K562 (cell line): ENCODE results near the gene ELFN2. TPM values are rescaled to one million over a fixed set of nuclear protein-coding genes. Genes with fewer than 3 reads are reported as not detected.

Experiments used
- ATAC-seq: fragments of 200-7000 bp; cut with Tn5 transposase; 3 replicates; pipeline ENCODE4 v1.9.1; 2020; ENCODE audit warnings: moderate library complexity
- BruUV-seq: library from RNA; stranded (reverse); fragments of 400-500 nt; replicated peaks from 2 replicates; lab custom pipeline; 2021; lab: Mats Ljungman, UMichigan
- CTCF ChIA-PET: fragments of 300-600 bp; formaldehyde crosslinking; extraction: SDS; loops from one replicate; lab custom pipeline; 2021; ENCODE audit warnings: low intra/inter-chr PET ratio; lab: Yijun Ruan, JAX
- POLR2A ChIA-PET: fragments of 300-600, 350-650 bp; sonication (Branson Sonifier 250); formaldehyde crosslinking; extraction: SDS; loops from one replicate; lab custom pipeline; 2021; ENCODE audit warnings: antibody characterized with exemption, inconsistent platforms; lab: Yijun Ruan, JAX
- DNase-seq, 4 experiments: peaks; one replicate each; pipeline versions ENCODE4 v3.0.0 to v3.0.0-alpha.2; 2011 to 2018; ENCODE audit warnings: low spot score in 3 of 4, mixed read lengths in 3 of 4; ENCODE audit errors: extremely low read depth in 1 of 4
- FAIRE-seq: peaks from 2 replicates; lab custom pipeline; 2011; peaks lifted over from hg19 to GRCh38; lab: Jason Lieb, UNC
- H2AFZ ChIP-seq: 2 replicates; pipeline ENCODE4 v1.6.0; 2011; ENCODE audit warnings: low read depth, low read length, control low read depth, inconsistent platforms
- H3K27ac ChIP-seq: fragments of 200-600 bp; 3 replicates; pipeline ENCODE4 v1.8.0; 2011; ENCODE audit warnings: low read depth, mild to moderate bottlenecking, control low read depth, inconsistent platforms, low read length, moderate library complexity, mixed read lengths; ENCODE audit errors: extremely low read depth
- H3K27me3 ChIP-seq, 2 experiments: fragments of 300-600 bp in 1 of 2; 2 replicates in 1 of 2; 3 replicates in 1 of 2; pipeline versions ENCODE4 v1.6.0 to v1.8.0; 2011; ENCODE audit warnings: inconsistent platforms in 2 of 2, low read length in 2 of 2, mild to moderate bottlenecking in 1 of 2, mixed read lengths in 1 of 2, moderate library complexity in 1 of 2; ENCODE audit not compliant: control insufficient read depth in 2 of 2, insufficient read depth in 2 of 2
- H3K36me3 ChIP-seq: fragments of 300-600 bp; 3 replicates; pipeline ENCODE4 v1.8.0; 2011; ENCODE audit warnings: mild to moderate bottlenecking, low read length, inconsistent platforms; ENCODE audit not compliant: control insufficient read depth, insufficient read depth
- H3K4me1 ChIP-seq, 2 experiments: fragments of 200-600 bp in 1 of 2; replicated peaks in 1 of 2; 2 replicates in 1 of 2; 3 replicates in 1 of 2; pipeline versions ENCODE4 v1.5.1 to v1.8.0; 2011; ENCODE audit warnings: inconsistent platforms in 2 of 2, low read length in 2 of 2, mild to moderate bottlenecking in 1 of 2, mixed read lengths in 1 of 2, moderate library complexity in 1 of 2; ENCODE audit not compliant: control insufficient read depth in 2 of 2, insufficient read depth in 2 of 2
- H3K4me2 ChIP-seq: 2 replicates; pipeline ENCODE4 v1.6.1; 2011; ENCODE audit warnings: low read length, control low read depth, inconsistent platforms, mixed read lengths; ENCODE audit not compliant: insufficient read depth
- H3K4me3 ChIP-seq: fragments of 200-600 bp; sonication (generic), shearing (Covaris generic); 2 replicates; pipeline ENCODE4 v1.5.1; 2016; ENCODE audit warnings: control low read depth, inconsistent platforms
- H3K79me2 ChIP-seq: fragments of 200-600 bp; 3 replicates; pipeline ENCODE4 v1.8.0; 2011; ENCODE audit warnings: low read length, inconsistent platforms; ENCODE audit not compliant: control insufficient read depth, insufficient read depth
- H3K9ac ChIP-seq, 2 experiments: 2 replicates each; pipeline versions ENCODE4 v1.6.0 to v1.6.1; 2011; ENCODE audit warnings: low read depth in 2 of 2, low read length in 2 of 2, control low read depth in 1 of 2, inconsistent platforms in 1 of 2, mild to moderate bottlenecking in 1 of 2, mixed read lengths in 1 of 2; ENCODE audit not compliant: insufficient read depth in 1 of 2
- H3K9me1 ChIP-seq: one replicate; pipeline ENCODE4 v1.6.0; 2011; ENCODE audit warnings: inconsistent platforms, mild to moderate bottlenecking, low read length, moderate library complexity; ENCODE audit not compliant: control insufficient read depth, insufficient read depth
- H3K9me3 ChIP-seq: replicated peaks from 2 replicates; pipeline ENCODE4 v1.5.1; 2011; ENCODE audit warnings: low read depth, low read length, inconsistent platforms; ENCODE audit not compliant: control insufficient read depth, insufficient read depth
- H4K20me1 ChIP-seq: replicated peaks from 2 replicates; pipeline ENCODE4 v1.6.1; 2011; ENCODE audit warnings: low read length, inconsistent platforms, mixed read lengths; ENCODE audit not compliant: control insufficient read depth, insufficient read depth
- EP300 ChIP-seq: IDR thresholded peaks from 2 replicates; pipeline ENCODE4 v1.6.1; 2012; ENCODE audit warnings: low read length, improper control_type of control experiment
- ERF ChIP-seq: fragments of 450-650 bp; formaldehyde crosslinking; IDR thresholded peaks from 2 replicates; pipeline ENCODE4 v1.4.0; 2020; ENCODE audit warnings: mild to moderate bottlenecking, mixed read lengths
- TAF15 ChIP-seq: fragments of 200-400 bp; formaldehyde crosslinking; IDR thresholded peaks from 2 replicates; pipeline ENCODE4 v1.6.1; 2017; ENCODE audit warnings: mild to moderate bottlenecking, low read depth, low read length, moderate library complexity
- ZNF133 ChIP-seq: fragments of 250-450 bp; sonication (Bioruptor Pico); IDR thresholded peaks from 2 replicates; pipeline ENCODE4 v1.4.0; 2020; ENCODE audit warnings: mild to moderate bottlenecking
- WGBS: fragments of 100-300 bp; shearing (Covaris generic); methylation state at CpG from one replicate; pipeline ENCODE4 v1.1.6; 2016; ENCODE audit warnings: low coverage, mixed read lengths; ENCODE audit not compliant: insufficient coverage; ENCODE audit errors: missing lambda C conversion rate; 5-methylcytosine and 5-hydroxymethylcytosine counted together
- in situ Hi-C: fragments of 300-500 bp; cut with MboI; formaldehyde crosslinking; loops from 4 replicates; pipeline ENCODE4 v1.15.0; 2018; ENCODE audit warnings: inconsistent platforms, mixed read lengths
- intact Hi-C: fragments of 100-400 bp; cut with micrococcal nuclease; formaldehyde crosslinking; loops from 2 replicates; pipeline ENCODE4 v1.14.2; 2022
- polyA plus RNA-seq, 8 experiments: library from polyadenylated mRNA; depleted of rRNA in 4 of 8; stranded (reverse) in 5 of 8; unstranded in 3 of 8; fragments of >200 nt; fragmentation: Nextera tagmentation in 2 of 8; fragmentation: Illumina TruSeq in 1 of 8; extraction: Ambion mirVana in 2 of 8; extraction: Trizol in 1 of 8; gene quantifications; 2 replicates each; pipeline versions ENCODE4 v1.2.1 to v1.2.3, GENCODE V29; 2011 to 2014; ENCODE audit warnings: inconsistent platforms in 1 of 8, missing spikeins in 1 of 8
- total RNA-seq, 7 experiments: library from RNA; depleted of rRNA in 6 of 7; stranded (reverse); fragments of >200 nt in 6 of 7; fragmentation: Illumina TruSeq in 2 of 7; extraction: Trizol in 2 of 7; gene quantifications; 2 replicates each; pipeline versions ENCODE4 v1.2.1 to v1.2.3, GENCODE V29; 2011 to 2021; ENCODE audit warnings: low replicate concordance in 1 of 7
- TF ChIP-seq, protein P1 (sequence below): fragments of 450-650 bp; IDR thresholded peaks from 2 replicates; pipeline ENCODE4 v1.6.1; 2016; ENCODE audit warnings: antibody characterized with exemption
- TF ChIP-seq, protein P2 (sequence below): fragments of 450-650 bp; formaldehyde crosslinking; IDR thresholded peaks from 2 replicates; pipeline ENCODE4 v1.4.0; 2022; ENCODE audit warnings: missing genetic modification characterization
- TF ChIP-seq, protein P3 (sequence below), 2 experiments: fragments of 450-650 bp; IDR thresholded peaks; 2 replicates each; pipeline ENCODE4 v1.6.1; 2016; ENCODE audit warnings: mild to moderate bottlenecking in 2 of 2, borderline replicate concordance in 1 of 2, low read depth in 1 of 2, moderate library complexity in 1 of 2
- TF ChIP-seq, protein P4 (sequence below), 3 experiments: fragments of 200-800 bp in 1 of 3; sonication (Bioruptor generic) in 1 of 3; sonication (generic) in 1 of 3; formaldehyde crosslinking in 1 of 3; IDR thresholded peaks; 2 replicates each; pipeline versions ENCODE4 v1.6.1 to v1.8.0; 2016 to 2022; ENCODE audit warnings: mild to moderate bottlenecking in 2 of 3, missing compliant biosample characterization in 2 of 3, missing genetic modification characterization in 2 of 3, missing genetic modification reagents in 1 of 3

The ELFN2 gene
- total and polyA plus RNA-seq, 9 of the 15 experiments (the other 6 are each of a cell fraction or from before 2014, with no cell fraction given): not detected

DNA sequence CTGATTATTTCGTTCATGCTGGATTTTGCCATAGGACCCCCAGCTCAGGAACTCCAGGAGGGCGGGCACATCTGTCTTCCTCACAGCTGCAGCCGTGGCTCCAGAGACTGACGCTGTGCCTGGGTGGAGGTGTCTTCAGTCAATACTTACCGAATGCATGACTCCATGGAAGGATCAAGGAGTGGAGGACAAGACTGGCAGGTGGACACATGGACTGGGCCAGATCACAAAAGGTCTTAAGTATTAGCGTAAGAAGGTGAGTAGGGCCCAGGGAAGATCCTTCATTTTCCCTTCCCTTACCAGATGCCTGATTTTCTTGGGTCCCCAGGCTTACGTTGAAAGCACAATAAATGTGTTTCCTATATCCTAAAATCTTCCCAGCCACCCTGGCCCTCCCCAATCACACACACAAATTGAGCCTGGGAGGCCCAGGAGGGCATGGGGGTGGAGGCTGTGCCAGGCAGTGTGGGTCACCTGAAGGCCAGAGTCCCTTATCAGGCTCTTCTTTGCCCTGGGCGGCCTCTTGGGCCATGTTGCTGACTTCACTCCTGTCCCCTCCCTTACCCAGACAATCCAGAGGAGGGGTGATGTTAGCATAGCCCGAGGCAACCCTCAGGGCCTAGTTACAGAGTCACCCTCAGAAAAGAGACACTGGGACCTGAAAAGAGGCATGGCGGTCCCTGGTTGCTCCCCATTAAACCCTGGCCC is 88.6 kb downstream of the ELFN2 start:
- no peak for ATAC-seq
- H3K4me1 ChIP-seq: peaks cover 0 to 40% of the 10 kb centered on the region in 2 experiments; a peak in 3 of 5 replicates
- intact Hi-C loops: no loop called here

More for the DNA sequence above, 88.6 kb downstream of the ELFN2 start:
- CTCF ChIA-PET: no interaction called here
- Histone ChIP-seq H3K36me3 (no peaks in the 10 kb centered on the region), H4K20me1 (no peaks in the 10 kb centered on the region; the same call in 1 of the 2 replicates), H3K4me2 (no peak overlapping the region), H3K27ac (no peak overlapping the region), H2AFZ (no peak overlapping the region), H3K27me3 (peaks cover 11 to 51% of the 10 kb centered on the region in 2 experiments; a peak in 4 of 5 replicates), H3K9me3 (no peaks in the 10 kb centered on the region), H3K9ac (no peak overlapping the region), H3K79me2 (no peaks in the 10 kb centered on the region), H3K4me3 (no peak overlapping the region), H3K9me1 (no peaks in the 10 kb centered on the region)
- DNase-seq: no peak
- POLR2A ChIA-PET: interaction anchor here (0.6 kb wide), 1 partner anchor 29 kb away, joined by 3 read pairs; no protein-coding TSS in a partner anchor
- BruUV-seq: no TSS peak
- TF ChIP-seq, protein P1, sequence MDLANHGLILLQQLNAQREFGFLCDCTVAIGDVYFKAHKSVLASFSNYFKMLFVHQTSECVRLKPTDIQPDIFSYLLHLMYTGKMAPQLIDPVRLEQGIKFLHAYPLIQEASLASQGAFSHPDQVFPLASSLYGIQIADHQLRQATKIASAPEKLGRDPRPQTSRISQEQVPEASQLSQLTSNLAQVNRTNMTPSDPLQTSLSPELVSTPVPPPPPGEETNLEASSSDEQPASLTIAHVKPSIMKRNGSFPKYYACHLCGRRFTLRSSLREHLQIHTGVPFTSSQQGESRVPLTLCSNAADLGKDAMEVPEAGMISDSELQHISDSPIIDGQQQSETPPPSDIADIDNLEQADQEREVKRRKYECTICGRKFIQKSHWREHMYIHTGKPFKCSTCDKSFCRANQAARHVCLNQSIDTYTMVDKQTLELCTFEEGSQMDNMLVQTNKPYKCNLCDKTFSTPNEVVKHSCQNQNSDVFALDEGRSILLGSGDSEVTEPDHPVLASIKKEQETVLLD: no peak
- TF ChIP-seq, protein P2, sequence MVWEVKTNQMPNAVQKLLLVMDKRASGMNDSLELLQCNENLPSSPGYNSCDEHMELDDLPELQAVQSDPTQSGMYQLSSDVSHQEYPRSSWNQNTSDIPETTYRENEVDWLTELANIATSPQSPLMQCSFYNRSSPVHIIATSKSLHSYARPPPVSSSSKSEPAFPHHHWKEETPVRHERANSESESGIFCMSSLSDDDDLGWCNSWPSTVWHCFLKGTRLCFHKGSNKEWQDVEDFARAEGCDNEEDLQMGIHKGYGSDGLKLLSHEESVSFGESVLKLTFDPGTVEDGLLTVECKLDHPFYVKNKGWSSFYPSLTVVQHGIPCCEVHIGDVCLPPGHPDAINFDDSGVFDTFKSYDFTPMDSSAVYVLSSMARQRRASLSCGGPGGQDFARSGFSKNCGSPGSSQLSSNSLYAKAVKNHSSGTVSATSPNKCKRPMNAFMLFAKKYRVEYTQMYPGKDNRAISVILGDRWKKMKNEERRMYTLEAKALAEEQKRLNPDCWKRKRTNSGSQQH (CRISPR knock-in tag): no peak
- TF ChIP-seq ZNF133 (CRISPR knock-in tag) (no peak), EP300 (no peak), ERF (CRISPR knock-in tag) (no peak), TAF15 (no peak)
- TF ChIP-seq, protein P3, sequence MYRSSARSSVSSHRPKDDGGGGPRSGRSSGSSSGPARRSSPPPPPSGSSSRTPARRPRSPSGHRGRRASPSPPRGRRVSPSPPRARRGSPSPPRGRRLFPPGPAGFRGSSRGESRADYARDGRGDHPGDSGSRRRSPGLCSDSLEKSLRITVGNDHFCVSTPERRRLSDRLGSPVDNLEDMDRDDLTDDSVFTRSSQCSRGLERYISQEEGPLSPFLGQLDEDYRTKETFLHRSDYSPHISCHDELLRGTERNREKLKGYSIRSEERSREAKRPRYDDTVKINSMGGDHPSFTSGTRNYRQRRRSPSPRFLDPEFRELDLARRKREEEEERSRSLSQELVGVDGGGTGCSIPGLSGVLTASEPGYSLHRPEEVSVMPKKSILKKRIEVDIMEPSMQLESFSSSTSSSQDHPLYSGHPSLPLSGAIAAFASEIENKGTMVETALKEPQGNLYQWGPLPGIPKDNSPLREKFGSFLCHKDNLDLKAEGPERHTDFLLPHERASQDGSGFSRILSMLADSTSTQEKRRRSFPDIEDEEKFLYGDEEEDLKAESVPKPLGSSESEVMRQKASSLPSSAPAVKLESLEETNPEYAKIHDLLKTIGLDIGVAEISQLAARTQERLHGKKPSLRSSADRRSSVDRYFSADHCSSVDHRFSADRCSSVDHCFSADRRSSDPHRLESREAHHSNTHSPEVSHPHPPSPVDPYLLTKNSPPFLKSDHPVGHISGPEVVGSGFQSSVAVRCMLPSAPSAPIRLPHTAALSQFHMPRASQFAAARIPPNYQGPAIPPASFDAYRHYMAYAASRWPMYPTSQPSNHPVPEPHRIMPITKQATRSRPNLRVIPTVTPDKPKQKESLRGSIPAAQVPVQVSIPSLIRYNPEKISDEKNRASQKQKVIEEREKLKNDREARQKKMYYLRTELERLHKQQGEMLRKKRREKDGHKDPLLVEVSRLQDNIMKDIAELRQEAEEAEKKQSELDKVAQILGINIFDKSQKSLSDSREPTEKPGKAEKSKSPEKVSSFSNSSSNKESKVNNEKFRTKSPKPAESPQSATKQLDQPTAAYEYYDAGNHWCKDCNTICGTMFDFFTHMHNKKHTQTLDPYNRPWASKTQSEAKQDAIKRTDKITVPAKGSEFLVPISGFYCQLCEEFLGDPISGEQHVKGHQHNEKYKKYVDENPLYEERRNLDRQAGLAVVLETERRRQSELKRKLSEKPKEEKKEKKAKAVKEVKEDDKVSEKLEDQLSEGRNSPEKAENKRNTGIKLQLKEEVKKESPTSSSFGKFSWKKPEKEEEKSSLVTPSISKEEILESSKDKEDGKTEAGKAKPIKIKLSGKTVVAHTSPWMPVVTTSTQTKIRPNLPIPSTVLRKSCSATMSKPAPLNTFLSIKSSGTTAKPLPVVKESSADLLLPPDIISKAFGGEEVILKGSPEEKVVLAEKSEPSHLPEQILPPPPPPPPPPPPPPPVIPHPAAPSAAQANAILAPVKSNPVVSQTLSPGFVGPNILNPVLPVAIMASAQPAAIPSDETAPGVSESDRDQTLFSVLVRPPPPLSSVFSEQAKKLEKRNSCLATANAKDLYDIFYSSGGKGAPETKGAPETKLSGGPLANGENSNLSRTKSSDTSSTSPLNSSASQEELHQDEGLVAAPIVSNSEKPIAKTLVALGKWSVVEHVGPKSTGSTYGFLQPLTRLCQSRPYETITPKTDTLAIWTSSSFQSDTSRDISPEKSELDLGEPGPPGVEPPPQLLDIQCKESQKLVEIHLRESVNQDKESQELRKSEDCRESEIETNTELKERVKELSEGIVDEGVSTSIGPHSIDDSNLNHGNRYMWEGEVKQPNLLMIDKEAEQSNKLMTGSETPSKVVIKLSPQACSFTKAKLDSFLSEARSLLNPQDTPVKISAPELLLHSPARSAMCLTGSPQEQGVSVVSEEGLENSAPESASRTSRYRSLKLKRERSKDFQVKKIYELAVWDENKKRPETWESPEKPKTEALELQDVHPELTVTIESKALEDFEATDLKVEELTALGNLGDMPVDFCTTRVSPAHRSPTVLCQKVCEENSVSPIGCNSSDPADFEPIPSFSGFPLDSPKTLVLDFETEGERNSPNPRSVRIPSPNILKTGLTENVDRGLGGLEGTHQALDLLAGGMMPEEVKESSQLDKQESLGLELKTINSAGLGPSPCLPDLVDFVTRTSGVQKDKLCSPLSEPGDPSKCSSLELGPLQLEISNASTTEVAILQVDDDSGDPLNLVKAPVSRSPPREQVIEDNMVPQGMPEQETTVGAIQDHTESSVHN (IDR thresholded peaks at IDR 0.05; ENCODE audit: borderline replicate concordance in 1 of 2, low read depth in 1 of 2): no peak
- TF ChIP-seq, protein P4, sequence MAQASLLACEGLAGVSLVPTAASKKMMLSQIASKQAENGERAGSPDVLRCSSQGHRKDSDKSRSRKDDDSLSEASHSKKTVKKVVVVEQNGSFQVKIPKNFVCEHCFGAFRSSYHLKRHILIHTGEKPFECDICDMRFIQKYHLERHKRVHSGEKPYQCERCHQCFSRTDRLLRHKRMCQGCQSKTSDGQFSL (CRISPR knock-in tag; IDR thresholded peaks at IDR 0.05): no peak
- TF ChIP-seq, protein P4 (tag; IDR thresholded peaks at IDR 0.05): no peak
- in situ Hi-C loops: no loop called here
- 9% methylated on average over 9 of the region's 10 CpGs for WGBS
- no peak for FAIRE-seq
